GM12878 (cell line): ENCODE results near the gene HTR3E. TPM values are rescaled to one million over a fixed set of nuclear protein-coding genes. Genes with fewer than 3 reads are reported as not detected.

Experiments
- ATAC-seq: fragments of 200-7000 bp; cut with Tn5 transposase; 3 replicates; pipeline ENCODE4 v1.9.1; 2020; ENCODE audit warnings: mild to moderate bottlenecking, moderate library complexity
- BruUV-seq: library from RNA; stranded (reverse); fragments of 400-500 nt; replicated peaks from 2 replicates; lab custom pipeline; 2021; lab: Mats Ljungman, UMichigan
- CTCF ChIA-PET: fragments of 300-600 bp; sonication (Branson Sonifier 250); formaldehyde crosslinking; extraction: SDS; loops from one replicate; lab custom pipeline; 2021; ENCODE audit warnings: inconsistent platforms; lab: Yijun Ruan, JAX
- POLR2A ChIA-PET: fragments of 350-600 bp; formaldehyde crosslinking; extraction: SDS; loops from one replicate; lab custom pipeline; 2021; ENCODE audit warnings: inconsistent platforms; lab: Charles Lee
- RAD21 ChIA-PET: fragments of 300-600 bp; sonication (Branson Sonifier 250); formaldehyde crosslinking; loops from one replicate; lab custom pipeline; 2023; ENCODE audit warnings: antibody characterized with exemption; ENCODE audit not compliant: unreplicated experiment; lab: Charles Lee
- SMC1A ChIA-PET: fragments of 300-600 bp; sonication (Branson Sonifier 250); formaldehyde crosslinking; loops from one replicate; lab custom pipeline; 2023; ENCODE audit not compliant: unreplicated experiment, uncharacterized antibody; lab: Charles Lee
- DNase-seq: peaks from one replicate; pipeline ENCODE4 v3.0.0-alpha.2; 2011; ENCODE audit warnings: low read depth, low spot score
- FAIRE-seq: peaks from 3 replicates; lab custom pipeline; 2011; peaks lifted over from hg19 to GRCh38; lab: Jason Lieb, UNC
- H2AFZ ChIP-seq: 2 replicates; pipeline ENCODE4 v1.6.0; 2011; ENCODE audit warnings: low read depth, low read length, control low read depth; ENCODE audit not compliant: control insufficient read depth
- H3K27ac ChIP-seq: 2 replicates; pipeline ENCODE4 v1.5.1; 2011; ENCODE audit warnings: control low read depth; ENCODE audit not compliant: control insufficient read depth, insufficient read depth
- H3K27me3 ChIP-seq, 2 experiments: replicated peaks in 1 of 2; 2 replicates each; pipeline versions ENCODE4 v1.6.0 to v1.6.1; 2011; ENCODE audit warnings: low read length in 1 of 2; ENCODE audit not compliant: control insufficient read depth in 2 of 2, insufficient read depth in 2 of 2
- H3K36me3 ChIP-seq, 2 experiments: 2 replicates each; pipeline ENCODE4 v1.5.1; 2011; ENCODE audit warnings: low read length in 1 of 2; ENCODE audit not compliant: control insufficient read depth in 2 of 2, insufficient read depth in 2 of 2
- H3K4me1 ChIP-seq: 2 replicates; pipeline ENCODE4 v1.6.1; 2011; ENCODE audit warnings: mild to moderate bottlenecking, low read length, moderate library complexity, mixed read lengths; ENCODE audit not compliant: control insufficient read depth, insufficient read depth
- H3K4me2 ChIP-seq: 2 replicates; pipeline ENCODE4 v1.6.0; 2011; ENCODE audit warnings: control low read depth; ENCODE audit not compliant: control insufficient read depth, insufficient read depth
- H3K4me3 ChIP-seq: fragments of 200-600 bp; sonication (generic); 2 replicates; pipeline ENCODE4 v1.5.1; 2016
- H3K79me2 ChIP-seq: 2 replicates; pipeline ENCODE4 v1.6.0; 2011; ENCODE audit warnings: low read length; ENCODE audit not compliant: control insufficient read depth, insufficient read depth
- H3K9ac ChIP-seq: 2 replicates; pipeline ENCODE4 v1.8.0; 2011; ENCODE audit warnings: low read length, control low read depth, mixed read lengths; ENCODE audit not compliant: control insufficient read depth, insufficient read depth
- H3K9me3 ChIP-seq: replicated peaks from 3 replicates; pipeline ENCODE4 v1.5.1; 2011; ENCODE audit warnings: mild to moderate bottlenecking, low read length; ENCODE audit not compliant: control insufficient read depth, insufficient read depth
- H4K20me1 ChIP-seq: 2 replicates; pipeline ENCODE4 v1.6.0; 2011; ENCODE audit not compliant: control insufficient read depth, insufficient read depth
- EGR1 ChIP-seq, 2 experiments: IDR thresholded peaks; 1 replicate in 1 of 2; 2 replicates in 1 of 2; pipeline ENCODE4 v1.6.1; 2011 to 2012; ENCODE audit warnings: low read depth in 2 of 2, low read length in 2 of 2, borderline replicate concordance in 1 of 2, mild to moderate bottlenecking in 1 of 2, moderate library complexity in 1 of 2
- KDM1A ChIP-seq: fragments of 200-600 bp; sonication (generic); IDR thresholded peaks from 2 replicates; pipeline ENCODE4 v1.6.1; 2016; ENCODE audit warnings: borderline replicate concordance
- MTA3 ChIP-seq: IDR thresholded peaks from 2 replicates; pipeline ENCODE4 v1.6.1; 2012; ENCODE audit warnings: low read length, inconsistent platforms, borderline replicate concordance
- POU2F2 ChIP-seq: IDR thresholded peaks from 3 replicates; pipeline ENCODE4 v1.6.1; 2011; ENCODE audit warnings: low read depth, mild to moderate bottlenecking, low read length, borderline replicate concordance
- SMC3 ChIP-seq: IDR thresholded peaks from 2 replicates; pipeline ENCODE4 v1.6.1; 2011; ENCODE audit warnings: low read length, improper control_type of control experiment, borderline replicate concordance
- STAT3 ChIP-seq: IDR thresholded peaks from 2 replicates; pipeline ENCODE4 v1.6.1; 2011; ENCODE audit warnings: low read depth, low read length, improper control_type of control experiment
- YBX1 ChIP-seq: fragments of 450-650 bp; IDR thresholded peaks from 2 replicates; pipeline ENCODE4 v1.6.1; 2016; ENCODE audit warnings: antibody characterized with exemption
- WGBS: methylation state at CpG from one replicate; pipeline ENCODE4 v1.1.6; 2016; ENCODE audit warnings: low lambda C conversion rate; ENCODE audit not compliant: insufficient replicate concordance, insufficient coverage; ENCODE audit errors: missing lambda C conversion rate; 5-methylcytosine and 5-hydroxymethylcytosine counted together
- in situ Hi-C: fragments of 300-500 bp; cut with MboI; formaldehyde crosslinking; loops from 9 replicates; pipeline ENCODE4 v1.14.3; 2018; ENCODE audit warnings: mixed read lengths
- intact Hi-C: fragments of 100-400 bp; cut with micrococcal nuclease; formaldehyde crosslinking; loops from one replicate; pipeline ENCODE4 v1.14.2; 2022; ENCODE audit not compliant: unreplicated experiment
- polyA plus RNA-seq, 11 experiments: library from polyadenylated mRNA; depleted of rRNA in 4 of 11; unstranded in 6 of 11; stranded (reverse) in 5 of 11; fragments of >200 nt; fragmentation: Nextera tagmentation in 4 of 11; fragmentation: Illumina TruSeq in 1 of 11; extraction: Ambion mirVana in 4 of 11; extraction: Trizol in 1 of 11; gene quantifications; 1 replicate in 1 of 11; 2 replicates in 10 of 11; pipeline versions ENCODE4 v1.2.1 to v1.2.3, GENCODE V29; 2011 to 2016; ENCODE audit warnings: inconsistent platforms in 2 of 11, missing spikeins in 2 of 11, low read depth in 1 of 11
- total RNA-seq, 4 experiments: library from RNA; depleted of rRNA in 3 of 4; stranded (reverse); fragments of >200 nt in 3 of 4; fragmentation: Illumina TruSeq in 1 of 4; extraction: Trizol in 1 of 4; gene quantifications; 2 replicates each; pipeline versions ENCODE4 v1.2.1 to v1.2.3, GENCODE V29; 2013 to 2021
- TF ChIP-seq, protein P1 (sequence below): fragments of 450-650 bp; IDR thresholded peaks from 2 replicates; pipeline ENCODE4 v1.6.1; 2018; ENCODE audit warnings: mild to moderate bottlenecking, low read depth, moderate library complexity; ENCODE audit not compliant: partially characterized antibody
- TF ChIP-seq, protein P2 (sequence below): IDR thresholded peaks from 2 replicates; pipeline ENCODE4 v1.6.1; 2012; ENCODE audit warnings: mild to moderate bottlenecking, low read depth, low read length
- TF ChIP-seq, protein P3 (sequence below): fragments of 450-650 bp; IDR thresholded peaks from 2 replicates; pipeline ENCODE4 v1.6.1; 2016; ENCODE audit warnings: mild to moderate bottlenecking, moderate library complexity, borderline replicate concordance

The HTR3E gene
- total and polyA plus RNA-seq, 10 of the 15 experiments (the other 5 are each of a cell fraction or from before 2014, with no cell fraction given): not detected

DNA sequence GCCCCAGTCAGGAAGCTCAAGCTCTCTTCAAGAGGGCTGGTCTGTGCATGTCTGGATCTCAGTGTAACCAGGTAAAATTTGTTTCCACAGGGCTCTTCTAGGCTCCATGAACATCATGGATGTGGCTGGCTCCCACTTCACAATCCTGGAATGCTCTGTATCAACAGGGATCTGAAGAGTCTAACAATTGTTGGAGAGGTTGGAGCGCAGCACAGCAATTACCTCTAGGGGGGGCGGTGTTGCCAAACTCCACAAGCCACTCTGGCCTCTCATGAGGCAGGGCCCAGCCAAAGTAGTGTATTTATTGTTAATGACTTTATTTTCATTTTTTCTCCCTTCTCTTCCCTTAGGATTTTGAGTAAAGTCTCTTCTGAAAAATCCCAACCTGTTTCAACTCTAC, 32.1 kb downstream of the HTR3E start (continued):
- TF ChIP-seq, protein P1, sequence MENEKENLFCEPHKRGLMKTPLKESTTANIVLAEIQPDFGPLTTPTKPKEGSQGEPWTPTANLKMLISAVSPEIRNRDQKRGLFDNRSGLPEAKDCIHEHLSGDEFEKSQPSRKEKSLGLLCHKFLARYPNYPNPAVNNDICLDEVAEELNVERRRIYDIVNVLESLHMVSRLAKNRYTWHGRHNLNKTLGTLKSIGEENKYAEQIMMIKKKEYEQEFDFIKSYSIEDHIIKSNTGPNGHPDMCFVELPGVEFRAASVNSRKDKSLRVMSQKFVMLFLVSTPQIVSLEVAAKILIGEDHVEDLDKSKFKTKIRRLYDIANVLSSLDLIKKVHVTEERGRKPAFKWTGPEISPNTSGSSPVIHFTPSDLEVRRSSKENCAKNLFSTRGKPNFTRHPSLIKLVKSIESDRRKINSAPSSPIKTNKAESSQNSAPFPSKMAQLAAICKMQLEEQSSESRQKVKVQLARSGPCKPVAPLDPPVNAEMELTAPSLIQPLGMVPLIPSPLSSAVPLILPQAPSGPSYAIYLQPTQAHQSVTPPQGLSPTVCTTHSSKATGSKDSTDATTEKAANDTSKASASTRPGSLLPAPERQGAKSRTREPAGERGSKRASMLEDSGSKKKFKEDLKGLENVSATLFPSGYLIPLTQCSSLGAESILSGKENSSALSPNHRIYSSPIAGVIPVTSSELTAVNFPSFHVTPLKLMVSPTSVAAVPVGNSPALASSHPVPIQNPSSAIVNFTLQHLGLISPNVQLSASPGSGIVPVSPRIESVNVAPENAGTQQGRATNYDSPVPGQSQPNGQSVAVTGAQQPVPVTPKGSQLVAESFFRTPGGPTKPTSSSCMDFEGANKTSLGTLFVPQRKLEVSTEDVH: no peak
- TF ChIP-seq SMC3: peak; percentile 16; the same call in 1 of the 2 replicates
- TF ChIP-seq, protein P2, sequence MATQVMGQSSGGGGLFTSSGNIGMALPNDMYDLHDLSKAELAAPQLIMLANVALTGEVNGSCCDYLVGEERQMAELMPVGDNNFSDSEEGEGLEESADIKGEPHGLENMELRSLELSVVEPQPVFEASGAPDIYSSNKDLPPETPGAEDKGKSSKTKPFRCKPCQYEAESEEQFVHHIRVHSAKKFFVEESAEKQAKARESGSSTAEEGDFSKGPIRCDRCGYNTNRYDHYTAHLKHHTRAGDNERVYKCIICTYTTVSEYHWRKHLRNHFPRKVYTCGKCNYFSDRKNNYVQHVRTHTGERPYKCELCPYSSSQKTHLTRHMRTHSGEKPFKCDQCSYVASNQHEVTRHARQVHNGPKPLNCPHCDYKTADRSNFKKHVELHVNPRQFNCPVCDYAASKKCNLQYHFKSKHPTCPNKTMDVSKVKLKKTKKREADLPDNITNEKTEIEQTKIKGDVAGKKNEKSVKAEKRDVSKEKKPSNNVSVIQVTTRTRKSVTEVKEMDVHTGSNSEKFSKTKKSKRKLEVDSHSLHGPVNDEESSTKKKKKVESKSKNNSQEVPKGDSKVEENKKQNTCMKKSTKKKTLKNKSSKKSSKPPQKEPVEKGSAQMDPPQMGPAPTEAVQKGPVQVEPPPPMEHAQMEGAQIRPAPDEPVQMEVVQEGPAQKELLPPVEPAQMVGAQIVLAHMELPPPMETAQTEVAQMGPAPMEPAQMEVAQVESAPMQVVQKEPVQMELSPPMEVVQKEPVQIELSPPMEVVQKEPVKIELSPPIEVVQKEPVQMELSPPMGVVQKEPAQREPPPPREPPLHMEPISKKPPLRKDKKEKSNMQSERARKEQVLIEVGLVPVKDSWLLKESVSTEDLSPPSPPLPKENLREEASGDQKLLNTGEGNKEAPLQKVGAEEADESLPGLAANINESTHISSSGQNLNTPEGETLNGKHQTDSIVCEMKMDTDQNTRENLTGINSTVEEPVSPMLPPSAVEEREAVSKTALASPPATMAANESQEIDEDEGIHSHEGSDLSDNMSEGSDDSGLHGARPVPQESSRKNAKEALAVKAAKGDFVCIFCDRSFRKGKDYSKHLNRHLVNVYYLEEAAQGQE: no peak

DNA sequence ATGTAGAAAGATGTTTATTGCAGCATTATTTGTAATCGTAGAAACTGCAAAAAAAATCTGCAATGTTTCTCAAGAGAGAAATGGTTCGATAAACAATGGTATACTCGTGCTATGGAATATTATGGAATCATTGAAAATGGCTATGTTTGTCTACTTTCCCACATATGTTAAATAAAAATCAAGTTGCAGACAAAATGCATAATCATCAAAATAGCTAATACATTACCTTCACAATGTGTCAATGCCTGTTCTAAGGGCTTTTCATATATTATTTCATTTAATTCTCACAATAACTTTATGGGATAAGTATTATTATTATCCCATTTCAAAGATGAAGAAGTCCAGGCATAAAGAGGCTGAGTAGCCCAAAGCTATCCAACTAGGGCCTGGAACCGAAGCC, 36.1 kb downstream of the HTR3E start:
- FAIRE-seq (no peak), ATAC-seq (no peak), DNase-seq (no peak)
- Histone ChIP-seq H3K4me3 (no peak overlapping the region), H3K27me3 (no peaks in the 10 kb centered on the region), H3K36me3 (no peaks in the 10 kb centered on the region), H3K4me1 (peaks cover 4% of the 10 kb centered on the region; the same call in 1 of the 2 replicates), H3K27ac (no peak overlapping the region), H4K20me1 (no peaks in the 10 kb centered on the region), H3K9me3 (no peaks in the 10 kb centered on the region), H2AFZ (no peak overlapping the region), H3K4me2 (no peak overlapping the region), H3K9ac (no peak overlapping the region), H3K79me2 (peaks cover 43% of the 10 kb centered on the region)
- no TSS peak for BruUV-seq
- RAD21 ChIA-PET: interaction anchor here (0.6 to 0.8 kb wide), 3 partner anchors 9 to 27 kb away, joined by 3 read pairs; no protein-coding TSS in a partner anchor
- POLR2A ChIA-PET: interaction anchor here (1.2 kb wide), 1 partner anchor 41 kb away, joined by 5 read pairs; no protein-coding TSS in a partner anchor
- 86% methylated on average over 4 of the region's 4 CpGs for WGBS
- intact Hi-C loops (loop anchor here (10.0 kb wide), 1 partner anchor 238 kb away; no protein-coding TSS in a partner anchor), in situ Hi-C loops (no loop called here)
- CTCF ChIA-PET: interaction anchor here (0.7 to 1.2 kb wide), 3 partner anchors 21 to 122 kb away, joined by 3 to 4 read pairs (median 4); partner anchors contain the start of gene ABCC5
- SMC1A ChIA-PET: interaction anchor here (0.7 to 1.6 kb wide), 5 partner anchors 23 to 118 kb away, joined by 3 to 5 read pairs (median 3); partner anchors contain the start of gene DVL3
- TF ChIP-seq STAT3 (no peak), KDM1A (no peak), EGR1 (IDR thresholded peaks at IDR 0.05; ENCODE audit: borderline replicate concordance in 1 of 2, low read depth in 2 of 2, low read length in 2 of 2) (no peak), MTA3 (no peak), POU2F2 (no peak), YBX1 (no peak)
- TF ChIP-seq, protein P3, sequence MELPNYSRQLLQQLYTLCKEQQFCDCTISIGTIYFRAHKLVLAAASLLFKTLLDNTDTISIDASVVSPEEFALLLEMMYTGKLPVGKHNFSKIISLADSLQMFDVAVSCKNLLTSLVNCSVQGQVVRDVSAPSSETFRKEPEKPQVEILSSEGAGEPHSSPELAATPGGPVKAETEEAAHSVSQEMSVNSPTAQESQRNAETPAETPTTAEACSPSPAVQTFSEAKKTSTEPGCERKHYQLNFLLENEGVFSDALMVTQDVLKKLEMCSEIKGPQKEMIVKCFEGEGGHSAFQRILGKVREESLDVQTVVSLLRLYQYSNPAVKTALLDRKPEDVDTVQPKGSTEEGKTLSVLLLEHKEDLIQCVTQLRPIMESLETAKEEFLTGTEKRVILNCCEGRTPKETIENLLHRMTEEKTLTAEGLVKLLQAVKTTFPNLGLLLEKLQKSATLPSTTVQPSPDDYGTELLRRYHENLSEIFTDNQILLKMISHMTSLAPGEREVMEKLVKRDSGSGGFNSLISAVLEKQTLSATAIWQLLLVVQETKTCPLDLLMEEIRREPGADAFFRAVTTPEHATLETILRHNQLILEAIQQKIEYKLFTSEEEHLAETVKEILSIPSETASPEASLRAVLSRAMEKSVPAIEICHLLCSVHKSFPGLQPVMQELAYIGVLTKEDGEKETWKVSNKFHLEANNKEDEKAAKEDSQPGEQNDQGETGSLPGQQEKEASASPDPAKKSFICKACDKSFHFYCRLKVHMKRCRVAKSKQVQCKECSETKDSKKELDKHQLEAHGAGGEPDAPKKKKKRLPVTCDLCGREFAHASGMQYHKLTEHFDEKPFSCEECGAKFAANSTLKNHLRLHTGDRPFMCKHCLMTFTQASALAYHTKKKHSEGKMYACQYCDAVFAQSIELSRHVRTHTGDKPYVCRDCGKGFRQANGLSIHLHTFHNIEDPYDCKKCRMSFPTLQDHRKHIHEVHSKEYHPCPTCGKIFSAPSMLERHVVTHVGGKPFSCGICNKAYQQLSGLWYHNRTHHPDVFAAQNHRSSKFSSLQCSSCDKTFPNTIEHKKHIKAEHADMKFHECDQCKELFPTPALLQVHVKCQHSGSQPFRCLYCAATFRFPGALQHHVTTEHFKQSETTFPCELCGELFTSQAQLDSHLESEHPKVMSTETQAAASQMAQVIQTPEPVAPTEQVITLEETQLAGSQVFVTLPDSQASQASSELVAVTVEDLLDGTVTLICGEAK: no peak
